ENCODE measurements around the gene AP2A2. TPM values are rescaled to one million over a fixed set of nuclear protein-coding genes. Genes with fewer than 3 reads are reported as not detected.

Gene AP2A2
- total RNA-seq, 1 donor from 2014 or later, result 92.0 TPM

DNA sequence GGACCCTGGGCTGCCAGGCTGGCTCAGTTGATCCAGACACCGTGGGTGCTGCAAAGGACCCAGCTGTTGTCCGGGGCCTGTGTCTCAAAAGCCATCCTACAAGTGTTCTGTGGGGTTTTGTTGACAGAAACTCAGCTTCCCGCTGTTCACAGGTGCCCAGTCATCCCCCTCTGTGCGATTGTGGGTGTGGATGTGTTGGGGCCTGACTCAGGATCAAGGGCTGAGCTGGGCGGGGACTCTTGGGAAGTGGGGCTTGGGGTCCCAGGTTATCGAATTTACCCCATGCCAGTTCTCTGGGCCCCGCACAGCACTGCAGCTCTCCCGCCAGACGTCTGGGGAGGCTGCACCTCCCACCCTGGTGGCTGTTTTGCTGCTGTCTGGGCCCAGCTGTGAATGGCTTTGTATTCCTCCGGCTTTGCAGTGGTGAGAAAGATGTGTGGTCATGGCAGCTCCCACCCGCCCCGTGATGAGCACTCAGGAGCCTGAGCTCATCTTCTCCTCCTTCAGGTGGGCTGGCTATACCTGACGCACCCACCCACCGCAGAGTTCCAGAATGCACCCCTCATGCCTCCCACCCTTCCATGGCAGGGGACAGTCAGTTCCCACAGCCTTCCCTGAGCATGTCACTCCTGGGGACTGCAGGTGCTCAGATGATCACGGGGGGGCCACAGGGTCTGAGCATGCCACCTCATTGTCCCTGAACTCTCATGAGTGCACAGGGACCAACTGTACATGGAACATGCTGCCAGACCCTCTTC is 3.6 kb upstream of the AP2A2 start:
- Histone ChIP-seq H3K36me3 (no peaks in the 10 kb centered on the region), H3K9me3 (no peaks in the 10 kb centered on the region), H3K4me3 (no peak overlapping the region), H3K27me3 (no peaks in the 10 kb centered on the region), H3K27ac (no peak overlapping the region), H3K4me1 (peaks cover 10% of the 10 kb centered on the region)
- TF ChIP-seq, protein P1, sequence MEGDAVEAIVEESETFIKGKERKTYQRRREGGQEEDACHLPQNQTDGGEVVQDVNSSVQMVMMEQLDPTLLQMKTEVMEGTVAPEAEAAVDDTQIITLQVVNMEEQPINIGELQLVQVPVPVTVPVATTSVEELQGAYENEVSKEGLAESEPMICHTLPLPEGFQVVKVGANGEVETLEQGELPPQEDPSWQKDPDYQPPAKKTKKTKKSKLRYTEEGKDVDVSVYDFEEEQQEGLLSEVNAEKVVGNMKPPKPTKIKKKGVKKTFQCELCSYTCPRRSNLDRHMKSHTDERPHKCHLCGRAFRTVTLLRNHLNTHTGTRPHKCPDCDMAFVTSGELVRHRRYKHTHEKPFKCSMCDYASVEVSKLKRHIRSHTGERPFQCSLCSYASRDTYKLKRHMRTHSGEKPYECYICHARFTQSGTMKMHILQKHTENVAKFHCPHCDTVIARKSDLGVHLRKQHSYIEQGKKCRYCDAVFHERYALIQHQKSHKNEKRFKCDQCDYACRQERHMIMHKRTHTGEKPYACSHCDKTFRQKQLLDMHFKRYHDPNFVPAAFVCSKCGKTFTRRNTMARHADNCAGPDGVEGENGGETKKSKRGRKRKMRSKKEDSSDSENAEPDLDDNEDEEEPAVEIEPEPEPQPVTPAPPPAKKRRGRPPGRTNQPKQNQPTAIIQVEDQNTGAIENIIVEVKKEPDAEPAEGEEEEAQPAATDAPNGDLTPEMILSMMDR (IDR thresholded peaks at IDR 0.05), result no peak
- ATAC-seq (no peak), DNase-seq (no peak)
- intact Hi-C loops (cut with DNase I), result no loop called here

DNA sequence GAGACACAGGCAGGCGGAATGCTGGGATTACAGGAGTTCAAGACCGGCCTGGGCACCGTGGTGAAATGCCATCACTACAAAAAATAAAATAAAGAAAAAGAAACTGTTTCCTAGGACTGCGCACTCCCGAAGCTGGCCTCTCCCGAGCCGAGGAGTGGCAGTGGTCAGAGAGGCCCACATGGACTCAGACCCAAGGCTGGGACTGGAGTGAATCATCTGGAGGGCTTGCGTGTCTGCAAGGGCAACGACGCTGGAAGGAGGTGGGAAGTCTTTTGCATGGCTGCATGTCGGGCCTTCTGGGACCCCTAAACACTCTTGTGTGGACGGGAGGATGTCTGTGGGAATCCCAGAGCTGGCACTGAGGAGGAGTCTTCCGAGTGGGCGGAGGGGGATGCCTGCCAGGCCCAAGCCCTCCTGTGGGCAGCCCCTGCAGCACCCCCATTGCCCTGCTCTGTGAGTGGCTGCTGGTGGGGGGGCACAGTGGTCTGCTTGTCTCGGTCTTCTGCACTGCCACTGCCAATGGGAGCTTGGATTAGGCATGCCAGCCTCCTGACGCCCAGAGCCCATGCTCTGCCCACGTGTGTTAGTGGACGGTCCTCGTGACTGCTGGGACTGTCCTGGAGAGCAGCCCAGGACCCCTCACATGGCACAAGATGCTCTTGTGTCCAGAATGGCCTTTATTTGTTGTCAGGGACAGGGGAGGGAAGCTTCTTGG is 1.8 kb upstream of the AP2A2 start:
- ATAC-seq (no peak), DNase-seq (no peak)
- Histone ChIP-seq H3K4me1 (peaks cover 28% of the 10 kb centered on the region), H3K36me3 (peaks cover 4% of the 10 kb centered on the region), H3K27me3 (no peaks in the 10 kb centered on the region), H3K27ac (peak overlapping the region; percentile 75), H3K4me3 (no peak overlapping the region), H3K9me3 (no peaks in the 10 kb centered on the region)
- TF ChIP-seq, protein P1 (IDR thresholded peaks at IDR 0.05), result no peak
- intact Hi-C loops (cut with DNase I), result no loop called here

DNA sequence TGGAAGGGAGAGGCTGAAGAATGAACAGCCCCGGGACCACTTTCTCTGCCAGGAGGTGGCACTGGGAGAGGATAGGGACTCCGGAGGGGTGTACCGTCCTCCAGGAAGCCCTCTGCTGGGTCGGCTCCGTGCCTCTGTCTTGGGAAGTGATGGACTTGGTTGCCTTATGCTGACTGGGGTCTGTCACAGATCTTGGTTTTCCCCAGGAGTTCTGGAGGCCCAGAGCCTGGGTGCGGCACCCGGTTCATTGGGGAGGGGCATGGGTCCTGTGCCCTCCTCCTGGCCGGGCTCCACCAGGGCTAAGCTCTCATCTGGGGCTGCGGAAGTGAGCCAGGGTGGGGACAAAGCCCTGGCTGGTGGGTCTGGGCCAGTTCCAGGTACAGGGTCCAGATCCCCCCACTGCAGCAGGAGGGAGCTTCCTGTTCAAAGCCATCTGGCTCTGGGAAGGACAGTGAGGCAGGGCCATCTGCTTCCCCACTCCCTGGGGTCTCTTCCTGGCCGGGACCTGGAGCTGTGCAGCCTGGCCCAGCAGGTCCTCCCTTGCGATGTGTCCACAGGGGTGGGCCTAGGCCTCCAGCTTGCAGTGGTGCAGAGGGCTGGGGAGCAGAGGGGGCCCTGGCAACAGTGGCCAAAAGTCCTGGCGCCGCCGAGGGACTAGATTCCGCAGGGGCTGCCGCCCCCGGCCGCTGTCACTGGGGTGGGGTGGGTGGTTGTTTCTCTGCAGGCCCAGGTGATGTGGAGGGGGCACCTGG is 1.1 kb upstream of the AP2A2 start:
- DNase-seq, result no peak
- Histone ChIP-seq H3K4me1 (peaks cover 29% of the 10 kb centered on the region), H3K4me3 (peak overlapping the region; percentile 34), H3K9me3 (no peaks in the 10 kb centered on the region), H3K36me3 (peaks cover 4% of the 10 kb centered on the region), H3K27me3 (no peaks in the 10 kb centered on the region), H3K27ac (peak overlapping the region; percentile 75)
- ATAC-seq, result no peak
- TF ChIP-seq, protein P1 (IDR thresholded peaks at IDR 0.05), result no peak
- intact Hi-C loops (cut with DNase I), result no loop called here

DNA sequence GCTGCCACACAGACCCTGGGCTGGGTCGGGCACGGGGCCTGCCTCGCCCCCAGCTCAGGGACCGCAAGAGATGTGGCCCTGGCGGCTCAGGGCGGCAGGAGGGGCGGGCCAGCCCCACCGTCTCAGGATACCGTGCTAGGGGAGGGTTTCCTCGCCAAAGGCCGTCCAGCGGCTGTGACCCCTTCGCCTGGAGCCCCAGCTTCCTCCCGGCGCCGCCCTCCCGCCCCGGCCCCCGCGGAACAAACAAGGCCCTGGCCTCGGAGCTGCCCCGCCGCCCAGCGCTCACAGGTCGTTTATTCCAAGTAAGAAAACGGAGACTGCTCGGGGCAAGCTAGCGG is 543 bp upstream of the AP2A2 start:
- DNase-seq (no peak), ATAC-seq (no peak)
- intact Hi-C loops (cut with DNase I), result no loop called here
- Histone ChIP-seq H3K27me3 (no peaks in the 10 kb centered on the region), H3K4me1 (peaks cover 34% of the 10 kb centered on the region), H3K36me3 (peaks cover 4% of the 10 kb centered on the region), H3K27ac (peak overlapping the region; percentile 75), H3K4me3 (peak overlapping the region; percentile 34), H3K9me3 (no peaks in the 10 kb centered on the region)
- TF ChIP-seq, protein P1 (IDR thresholded peaks at IDR 0.05), result no peak

DNA sequence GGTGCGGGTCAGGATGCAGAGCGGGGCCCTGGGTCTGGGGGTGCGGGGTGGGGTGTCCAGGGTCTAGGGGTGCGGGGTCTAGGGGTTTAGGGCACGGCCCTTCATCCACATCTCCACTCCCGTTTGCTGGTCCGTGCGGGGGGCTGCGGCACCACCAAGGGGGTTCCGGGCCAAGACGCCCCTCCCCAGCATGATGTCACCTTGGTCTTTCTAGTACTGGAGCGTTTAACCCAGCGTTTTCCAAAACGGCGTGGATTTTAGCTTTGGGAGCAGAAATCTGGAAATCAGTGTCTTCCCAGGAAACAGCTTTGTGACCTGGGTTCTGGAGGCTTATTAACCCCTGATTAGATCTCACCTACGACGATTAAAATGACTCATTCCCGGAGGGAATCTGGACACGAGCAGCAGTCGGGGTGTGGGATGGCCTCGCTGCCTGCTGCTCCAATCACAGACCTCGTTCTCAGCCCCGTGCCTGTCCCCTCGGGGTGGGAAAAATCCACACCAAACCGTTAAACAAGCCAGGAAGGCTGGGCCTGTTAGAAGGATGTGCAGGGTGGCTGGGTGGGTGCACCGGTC is 759 bp downstream of the AP2A2 start:
- peak; percentile 1 for ATAC-seq
- H3K9me3 ChIP-seq, result no peaks in the 10 kb centered on the region
- peaks cover 48% of the 10 kb centered on the region for H3K4me1 ChIP-seq
- H3K36me3 ChIP-seq, result peaks cover 4% of the 10 kb centered on the region
- intact Hi-C loops (cut with DNase I), result no loop called here
- peak overlapping the region; percentile 83 for H3K27ac ChIP-seq
- TF ChIP-seq, protein P1 (IDR thresholded peaks at IDR 0.05), result no peak
- H3K27me3 ChIP-seq, result no peaks in the 10 kb centered on the region
- peak overlapping the region; percentile 60 for H3K4me3 ChIP-seq
- DNase-seq, result no peak
